HG02763 (cell line): ENCODE measurements around the gene MAP3K19.
A peak's percentile ranks its signal among the peaks of the same experiment; 100 is the strongest.

Source experiments
- ATAC-seq: cut with Tn5 transposase; IDR thresholded peaks from one replicate; pipeline ENCODE4 v1.9.1; 2021; ENCODE audit warnings: mild to moderate bottlenecking, moderate library complexity; ENCODE audit not compliant: unreplicated experiment

MAP3K19 gene

GRCh38 chr2:134936691-134937090, 110.6 kb downstream of the MAP3K19 start:
- ATAC-seq, result no peak

- ATAC-seq, result no peak
Observed at GRCh38 chr2:134934641-134935040, 112.6 kb downstream of the MAP3K19 start.

GRCh38 chr2:134934150-134934549, 113.1 kb downstream of the MAP3K19 start:
- no peak for ATAC-seq

- no peak for ATAC-seq
Observed at GRCh38 chr2:134933732-134934131, 113.5 kb downstream of the MAP3K19 start.

- ATAC-seq, result no peak
Observed at GRCh38 chr2:134932864-134933526, 114.3 kb downstream of the MAP3K19 start.

GRCh38 chr2:134927195-134927594, 120.1 kb downstream of the MAP3K19 start:
- no peak for ATAC-seq

GRCh38 chr2:134926231-134926931, 120.9 kb downstream of the MAP3K19 start:
- no peak for ATAC-seq

- no peak for ATAC-seq
Observed at GRCh38 chr2:134924912-134925311, 122.3 kb downstream of the MAP3K19 start.

- ATAC-seq, result no peak
Observed at GRCh38 chr2:134919341-134920210, 127.7 kb downstream of the MAP3K19 start.

GRCh38 chr2:134918526-134919340, 128.5 kb downstream of the MAP3K19 start, which contains the start of gene CCNT2:
CCNT2 (plus strand) TSS chr2:134918822; CDS start chr2:134918855, 33 bp downstream.
- ATAC-seq, result peak; percentile 86

GRCh38 chr2:134917888-134918525, 129.2 kb downstream of the MAP3K19 start:
- ATAC-seq, result peak; percentile 74

- ATAC-seq, result no peak
Observed at GRCh38 chr2:134917360-134917865, 129.8 kb downstream of the MAP3K19 start.
